ENCODE measurements around the gene SFXN3. TPM values are rescaled to one million over a fixed set of nuclear protein-coding genes. Genes with fewer than 3 reads are reported as not detected.

The SFXN3 gene
- total RNA-seq, 2 experiments from 2014 or later: 28.8 to 29.6 TPM

GRCh38 chr10:101011517-101012423 lies 19.3 kb upstream of the SFXN3 start:
- peaks cover 15% of the 10 kb centered on the region for H3K27me3 Mint-ChIP-seq
- no peak for ATAC-seq
- no peak for TF ChIP-seq CTCF (IDR thresholded peaks at IDR 0.05)
- no peak overlapping the region for H3K27ac Mint-ChIP-seq
- H3K36me3 Mint-ChIP-seq (ENCODE audit: low read depth): no peaks in the 10 kb centered on the region
- H3K9me3 Mint-ChIP-seq: no peaks in the 10 kb centered on the region
- CTCF ChIA-PET: interaction anchor here (1.0 to 2.8 kb wide), 6 partner anchors 9 to 31 kb away, joined by 3 to 15 read pairs (median 4); partner anchors contain the start of gene LZTS2
- intact Hi-C loops (cut with micrococcal nuclease): no loop called here
- POLR2A ChIA-PET: interaction anchor here (1.2 kb wide), 1 partner anchor 23 kb away, joined by 4 read pairs; no protein-coding TSS in a partner anchor
- no peak for DNase-seq
- no peak overlapping the region for H3K4me3 Mint-ChIP-seq
- peaks cover 24% of the 10 kb centered on the region for H3K4me1 Mint-ChIP-seq (ENCODE audit: low read depth)

GRCh38 chr10:101012525-101013364 lies 18.3 kb upstream of the SFXN3 start:
- Mint-ChIP-seq H3K27ac (no peak overlapping the region), H3K27me3 (peaks cover 19% of the 10 kb centered on the region), H3K4me3 (no peak overlapping the region), H3K36me3 (ENCODE audit: low read depth) (no peaks in the 10 kb centered on the region), H3K4me1 (ENCODE audit: low read depth) (peaks cover 24% of the 10 kb centered on the region), H3K9me3 (no peaks in the 10 kb centered on the region)
- ChIA-PET POLR2A (interaction anchor here (1.2 kb wide), 1 partner anchor 22 kb away, joined by 4 read pairs; no protein-coding TSS in a partner anchor), CTCF (interaction anchor here (1.2 to 2.8 kb wide), 4 partner anchors 10 to 30 kb away, joined by 4 to 15 read pairs (median 6); partner anchors contain the start of gene LZTS2)
- DNase-seq (peak; percentile 92), ATAC-seq (peak; percentile 90)
- peak; percentile 97 for TF ChIP-seq CTCF (IDR thresholded peaks at IDR 0.05)
- intact Hi-C loops (cut with micrococcal nuclease): no loop called here

- ChIA-PET POLR2A (no interaction called here), CTCF (interaction anchor here (1.3 to 7.3 kb wide), 13 partner anchors 12 to 343 kb away, joined by 4 to 178 read pairs (median 9); partner anchors contain the start of genes LZTS2, MRPL43, PDZD7 and SEMA4G)
- peaks cover 25% of the 10 kb centered on the region for H3K27me3 Mint-ChIP-seq
- no peak overlapping the region for H3K27ac Mint-ChIP-seq
- H3K9me3 Mint-ChIP-seq: no peaks in the 10 kb centered on the region
- peaks cover 26% of the 10 kb centered on the region for H3K4me1 Mint-ChIP-seq (ENCODE audit: low read depth)
- intact Hi-C loops (cut with micrococcal nuclease): no loop called here
- no peak for ATAC-seq
- no peaks in the 10 kb centered on the region for H3K36me3 Mint-ChIP-seq (ENCODE audit: low read depth)
- H3K4me3 Mint-ChIP-seq: no peak overlapping the region
- no peak for DNase-seq
- TF ChIP-seq CTCF (IDR thresholded peaks at IDR 0.05): no peak
Observed at GRCh38 chr10:101013365-101013825, 17.6 kb upstream of the SFXN3 start.

GRCh38 chr10:101014230-101014884 lies 16.7 kb upstream of the SFXN3 start:
- DNase-seq (peak; percentile 88), ATAC-seq (peak; percentile 48)
- Mint-ChIP-seq H3K4me1 (ENCODE audit: low read depth) (peaks cover 29% of the 10 kb centered on the region), H3K9me3 (no peaks in the 10 kb centered on the region), H3K27ac (no peak overlapping the region), H3K27me3 (peaks cover 28% of the 10 kb centered on the region), H3K36me3 (ENCODE audit: low read depth) (no peaks in the 10 kb centered on the region), H3K4me3 (no peak overlapping the region)
- TF ChIP-seq CTCF (IDR thresholded peaks at IDR 0.05): peak; percentile 63
- CTCF ChIA-PET: interaction anchor here (0.6 to 7.3 kb wide), 29 partner anchors 13 to 453 kb away, joined by 3 to 178 read pairs (median 6); partner anchors contain the start of genes LZTS2, MRPL43, PDZD7 and SEMA4G
- POLR2A ChIA-PET: interaction anchor here (0.6 to 2.0 kb wide), 4 partner anchors 16 to 49 kb away, joined by 3 to 9 read pairs (median 4); partner anchors contain the start of genes PDZD7 and SFXN3
- intact Hi-C loops (cut with micrococcal nuclease): no loop called here
